HCT116 (cell line): ENCODE data around the gene POC1A. TPM values are rescaled to one million over a fixed set of nuclear protein-coding genes. Genes with fewer than 3 reads are reported as not detected.
A peak's percentile ranks its signal among the peaks of the same experiment; 100 is the strongest.

Source experiments
- ATAC-seq: fragments of 200-7000 bp; cut with Tn5 transposase; 2 replicates; pipeline ENCODE4 v1.9.1; 2020; ENCODE audit warnings: mild to moderate bottlenecking, moderate library complexity
- BruUV-seq: library from RNA; stranded (reverse); fragments of 400-500 nt; replicated peaks from 2 replicates; lab custom pipeline; 2021; lab: Mats Ljungman, UMichigan
- CTCF ChIA-PET: fragments of 300-600 bp; sonication (Branson Sonifier 250); formaldehyde crosslinking; loops from one replicate; lab custom pipeline; 2021; ENCODE audit warnings: antibody characterized with exemption; lab: Charles Lee
- POLR2A ChIA-PET: fragments of 300-600, 350-600 bp; sonication (Branson Sonifier 250); formaldehyde crosslinking; loops from one replicate; lab custom pipeline; 2021; ENCODE audit warnings: antibody characterized with exemption; lab: Charles Lee
- RAD21 ChIA-PET, 2 experiments: fragments of 300-600 bp; sonication (Branson Sonifier 250); formaldehyde crosslinking; loops; one replicate each; lab custom pipeline; 2023; ENCODE audit warnings: low total read pairs in 2 of 2; ENCODE audit not compliant: uncharacterized antibody in 2 of 2, unreplicated experiment in 2 of 2, low non-redundant PET in 1 of 2; lab: Charles Lee
- DNase-seq: peaks from one replicate; pipeline ENCODE4 v3.0.0-alpha.2; 2010; ENCODE audit warnings: low read depth, low spot score
- H2AFZ ChIP-seq: fragments of 200-600 bp; shearing (Covaris generic), sonication (generic); 2 replicates; pipeline ENCODE4 v1.6.1; 2017; ENCODE audit warnings: low read depth, mixed run types, mixed read lengths, antibody characterized with exemption, low read length; ENCODE audit not compliant: poor library complexity, severe bottlenecking
- H3K27ac ChIP-seq: 2 replicates; pipeline ENCODE4 v1.5.1; 2012; ENCODE audit warnings: low read depth, low read length
- H3K27me3 ChIP-seq: fragments of 200-600 bp; sonication (generic); 2 replicates; pipeline ENCODE4 v1.6.1; 2016; ENCODE audit warnings: mixed run types, low read length, mixed read lengths; ENCODE audit not compliant: insufficient read depth
- H3K36me3 ChIP-seq, 2 experiments: fragments of 200-500 bp in 1 of 2; fragments of 200-600 bp in 1 of 2; sonication (Bioruptor generic) in 1 of 2; sonication (generic) in 1 of 2; 2 replicates each; pipeline versions ENCODE4 v1.5.1 to v1.6.1; 2014 to 2016; ENCODE audit warnings: low read length in 2 of 2, inconsistent platforms in 1 of 2, mixed read lengths in 1 of 2, mixed run types in 1 of 2; ENCODE audit not compliant: insufficient read depth in 2 of 2, control insufficient read depth in 1 of 2
- H3K4me1 ChIP-seq, 2 experiments: fragments of 200-600 bp in 1 of 2; sonication (generic) in 1 of 2; 2 replicates each; pipeline versions ENCODE4 v1.5.1 to v1.6.1; 2012 to 2017; ENCODE audit warnings: low read length in 2 of 2, inconsistent platforms in 1 of 2, mild to moderate bottlenecking in 1 of 2, mixed read lengths in 1 of 2, mixed run types in 1 of 2, moderate library complexity in 1 of 2; ENCODE audit not compliant: insufficient read depth in 2 of 2, control insufficient read depth in 1 of 2
- H3K4me2 ChIP-seq: fragments of 200-600 bp; sonication (generic); 2 replicates; pipeline ENCODE4 v1.6.1; 2017; ENCODE audit warnings: mixed run types, low read length, mixed read lengths
- H3K4me3 ChIP-seq, 2 experiments: fragments of 200-600 bp in 1 of 2; sonication (generic) in 1 of 2; replicated peaks in 1 of 2; 2 replicates each; pipeline ENCODE4 v1.5.1; 2011 to 2016; ENCODE audit warnings: low read length in 2 of 2, control low read depth in 1 of 2, low read depth in 1 of 2, mild to moderate bottlenecking in 1 of 2, mixed read lengths in 1 of 2, mixed run types in 1 of 2
- H3K79me2 ChIP-seq: fragments of 200-600 bp; sonication (generic); 2 replicates; pipeline ENCODE4 v1.6.1; 2017; ENCODE audit warnings: mild to moderate bottlenecking, mixed run types, low read length, moderate library complexity, mixed read lengths; ENCODE audit not compliant: insufficient read depth
- H3K9ac ChIP-seq: fragments of 200-600 bp; sonication (generic); 2 replicates; pipeline ENCODE4 v1.6.1; 2016; ENCODE audit warnings: low read length, mixed read lengths
- H3K9me2 ChIP-seq: fragments of 200-600 bp; sonication (generic), shearing (Covaris generic); 2 replicates; pipeline ENCODE4 v1.6.1; 2017; ENCODE audit warnings: mixed run types, mild to moderate bottlenecking, moderate library complexity; ENCODE audit not compliant: insufficient read depth
- H3K9me3 ChIP-seq, 2 experiments: fragments of 200-500 bp in 1 of 2; fragments of 200-600 bp in 1 of 2; sonication (Bioruptor generic) in 1 of 2; sonication (generic) in 1 of 2; 2 replicates each; pipeline ENCODE4 v1.6.1; 2014 to 2017; ENCODE audit warnings: low read length in 2 of 2, mixed read lengths in 2 of 2, inconsistent platforms in 1 of 2, low read depth in 1 of 2, mild to moderate bottlenecking in 1 of 2, mixed run types in 1 of 2, moderate library complexity in 1 of 2; ENCODE audit not compliant: control insufficient read depth in 1 of 2, insufficient read depth in 1 of 2
- H4K20me1 ChIP-seq: fragments of 200-600 bp; sonication (generic), shearing (Covaris generic); 2 replicates; pipeline ENCODE4 v1.6.1; 2017; ENCODE audit warnings: mixed run types, mild to moderate bottlenecking, moderate library complexity; ENCODE audit not compliant: insufficient read depth
- CBX3 ChIP-seq: IDR thresholded peaks from 2 replicates; pipeline ENCODE4 v1.6.1; 2012; ENCODE audit warnings: low read depth
- CTCF ChIP-seq, 3 experiments: fragments of 200-600 bp in 1 of 3; sonication (generic) in 1 of 3; IDR thresholded peaks in 2 of 3; conservative IDR thresholded peaks in 1 of 3; 2 replicates each; pipeline ENCODE4 v1.5.1; 2012 to 2017; ENCODE audit warnings: low read depth in 2 of 3, low read length in 2 of 3, antibody characterized with exemption in 1 of 3, borderline replicate concordance in 1 of 3, control low read depth in 1 of 3, mild to moderate bottlenecking in 1 of 3, mixed read lengths in 1 of 3, mixed run types in 1 of 3, moderate library complexity in 1 of 3; ENCODE audit not compliant: insufficient read depth in 1 of 3
- ELF1 ChIP-seq: IDR thresholded peaks from 2 replicates; pipeline ENCODE4 v1.6.1; 2012; ENCODE audit warnings: low read depth, borderline replicate concordance
- EZH2 ChIP-seq: fragments of 200-600 bp; sonication (generic); IDR thresholded peaks from 2 replicates; pipeline ENCODE4 v1.6.1; 2017; ENCODE audit warnings: antibody characterized with exemption, mixed run types
- EZH2phosphoT487 ChIP-seq: fragments of 200-600 bp; IDR thresholded peaks from 2 replicates; pipeline ENCODE4 v1.6.1; 2018; ENCODE audit warnings: antibody characterized with exemption, borderline replicate concordance
- FOSL1 ChIP-seq: IDR thresholded peaks from 2 replicates; pipeline ENCODE4 v1.6.1; 2012; ENCODE audit warnings: low read depth
- JUND ChIP-seq: IDR thresholded peaks from 2 replicates; pipeline ENCODE4 v1.6.1; 2012
- MAX ChIP-seq: IDR thresholded peaks from 2 replicates; pipeline ENCODE4 v1.6.1; 2012
- POLR2A ChIP-seq: IDR thresholded peaks from 2 replicates; pipeline ENCODE4 v1.7.0; 2011; ENCODE audit warnings: borderline replicate concordance; ENCODE audit not compliant: insufficient read depth, insufficient read length; ENCODE audit errors: extremely low read depth
- POLR2AphosphoS5 ChIP-seq: IDR thresholded peaks from 2 replicates; pipeline ENCODE4 v1.6.1; 2011; ENCODE audit warnings: mild to moderate bottlenecking, low read depth, low read length, moderate library complexity
- REST ChIP-seq: IDR thresholded peaks from 2 replicates; pipeline ENCODE4 v1.6.1; 2012; ENCODE audit warnings: low read depth
- SIN3A ChIP-seq: IDR thresholded peaks from 2 replicates; pipeline ENCODE4 v1.6.1; 2012; ENCODE audit warnings: low read depth
- SRF ChIP-seq: IDR thresholded peaks from 2 replicates; pipeline ENCODE4 v1.6.1; 2012; ENCODE audit warnings: low read depth
- TCF7L2 ChIP-seq: IDR thresholded peaks from 2 replicates; pipeline ENCODE4 v1.7.0; 2011; ENCODE audit warnings: borderline replicate concordance, inconsistent platforms; ENCODE audit not compliant: insufficient read depth, insufficient read length; ENCODE audit errors: extremely low read depth
- ZBTB33 ChIP-seq: IDR thresholded peaks from 2 replicates; pipeline ENCODE4 v1.6.1; 2011; ENCODE audit warnings: mild to moderate bottlenecking, low read length, moderate library complexity; ENCODE audit not compliant: insufficient replicate concordance; ENCODE audit errors: extremely low read depth
- ZFX ChIP-seq: fragments of 450-650 bp; IDR thresholded peaks from 2 replicates; pipeline ENCODE4 v1.6.1; 2017
- intact Hi-C: fragments of 100-400 bp; cut with micrococcal nuclease; formaldehyde crosslinking; loops from 2 replicates; pipeline ENCODE4 v1.10.0; 2022
- total RNA-seq: library from RNA; stranded (reverse); gene quantifications from one replicate; pipeline ENCODE4 v1.2.1, GENCODE V29; 2021; ENCODE audit not compliant: unreplicated experiment

POC1A gene
- total RNA-seq, 1 experiment from 2014 or later, result 34.0 TPM

GRCh38 chr3:52128118-52128683, 26.0 kb downstream of the POC1A start (continued):
- TF ChIP-seq MAX (0 out of 2 replicates have a peak, but pooled peaks have one; percentile 28), CBX3 (peak; percentile 75; the same call in 1 of the 2 replicates), POLR2AphosphoS5 (peak; percentile 55; the same call in 1 of the 2 replicates), JUND (peak; percentile 66; the same call in 1 of the 2 replicates)

GRCh38 chr3:52126500-52126899, 27.7 kb downstream of the POC1A start:
- CTCF ChIA-PET, result interaction anchor here (1.1 kb wide), 1 partner anchor 73 kb away, joined by 3 read pairs; no protein-coding TSS in a partner anchor
- Histone ChIP-seq H3K4me2 (no peak overlapping the region), H3K4me3 (no peak overlapping the region), H3K9me2 (no peaks in the 10 kb centered on the region), H3K27ac (no peak overlapping the region), H3K9me3 (no peaks in the 10 kb centered on the region), H3K9ac (no peak overlapping the region), H3K4me1 (peaks cover 30 to 38% of the 10 kb centered on the region in 2 experiments), H2AFZ (no peak overlapping the region), H3K27me3 (no peaks in the 10 kb centered on the region), H3K79me2 (no peaks in the 10 kb centered on the region), H3K36me3 (peaks cover 7 to 23% of the 10 kb centered on the region in 2 experiments; a peak in 2 of 4 replicates), H4K20me1 (no peaks in the 10 kb centered on the region)
- no TSS peak for BruUV-seq
- intact Hi-C loops, result no loop called here
- POLR2A ChIA-PET, result no interaction called here
- ATAC-seq (no peak), DNase-seq (no peak)
- RAD21 ChIA-PET, result no interaction called here
- TF ChIP-seq ZBTB33 (no peak), TCF7L2 (no peak), ZFX (no peak), JUND (no peak), ELF1 (no peak), POLR2A (no peak), EZH2 (no peak), MAX (no peak), POLR2AphosphoS5 (no peak), SIN3A (no peak), EZH2phosphoT487 (no peak), CTCF (IDR thresholded peaks at IDR 0.05 in 2 of 3, conservative IDR thresholded peaks at IDR 0.05 in 1 of 3; ENCODE audit: borderline replicate concordance in 1 of 3, insufficient read depth in 1 of 3, low read depth in 2 of 3, low read length in 2 of 3) (no peak), CBX3 (no peak), REST (no peak), SRF (no peak), FOSL1 (no peak)
